Stomach (tissue), 4 donors: ENCODE results near the gene TM9SF2.

Source experiments
- EP300 ChIP-seq: sonication (generic); formaldehyde crosslinking; IDR thresholded peaks from one replicate; pipeline ENCODE4 v1.6.1; 2017; ENCODE audit warnings: antibody characterized with exemption
- POLR2A ChIP-seq, 4 donors: fragments of 450-650 bp; IDR thresholded peaks; one replicate each; pipeline ENCODE4 v1.6.1; 2016; ENCODE audit warnings: antibody characterized with exemption in 4 of 4, control low read depth in 2 of 4, mild to moderate bottlenecking in 1 of 4, moderate library complexity in 1 of 4
- POLR2AphosphoS5 ChIP-seq, 3 donors: sonication (generic); formaldehyde crosslinking; IDR thresholded peaks; one replicate each; pipeline ENCODE4 v1.6.1; 2016; ENCODE audit warnings: antibody characterized with exemption in 3 of 3
- TF ChIP-seq, protein P1 (sequence below), 7 experiments: fragments of 450-650 bp in 4 of 7; fragments of 200-600 bp in 3 of 7; sonication (generic) in 3 of 7; IDR thresholded peaks; one replicate each; pipeline ENCODE4 v1.5.1; 2016 to 2019; ENCODE audit warnings: antibody characterized with exemption in 7 of 7, control low read depth in 2 of 7, mild to moderate bottlenecking in 1 of 7

GRCh38 chr13:99589575-99589974 lies 88.3 kb downstream of the TM9SF2 start:
- TF ChIP-seq, protein P1, sequence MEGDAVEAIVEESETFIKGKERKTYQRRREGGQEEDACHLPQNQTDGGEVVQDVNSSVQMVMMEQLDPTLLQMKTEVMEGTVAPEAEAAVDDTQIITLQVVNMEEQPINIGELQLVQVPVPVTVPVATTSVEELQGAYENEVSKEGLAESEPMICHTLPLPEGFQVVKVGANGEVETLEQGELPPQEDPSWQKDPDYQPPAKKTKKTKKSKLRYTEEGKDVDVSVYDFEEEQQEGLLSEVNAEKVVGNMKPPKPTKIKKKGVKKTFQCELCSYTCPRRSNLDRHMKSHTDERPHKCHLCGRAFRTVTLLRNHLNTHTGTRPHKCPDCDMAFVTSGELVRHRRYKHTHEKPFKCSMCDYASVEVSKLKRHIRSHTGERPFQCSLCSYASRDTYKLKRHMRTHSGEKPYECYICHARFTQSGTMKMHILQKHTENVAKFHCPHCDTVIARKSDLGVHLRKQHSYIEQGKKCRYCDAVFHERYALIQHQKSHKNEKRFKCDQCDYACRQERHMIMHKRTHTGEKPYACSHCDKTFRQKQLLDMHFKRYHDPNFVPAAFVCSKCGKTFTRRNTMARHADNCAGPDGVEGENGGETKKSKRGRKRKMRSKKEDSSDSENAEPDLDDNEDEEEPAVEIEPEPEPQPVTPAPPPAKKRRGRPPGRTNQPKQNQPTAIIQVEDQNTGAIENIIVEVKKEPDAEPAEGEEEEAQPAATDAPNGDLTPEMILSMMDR (IDR thresholded peaks at IDR 0.05), result no peak
- TF ChIP-seq POLR2AphosphoS5 (IDR thresholded peaks at IDR 0.05) (no peak), POLR2A (IDR thresholded peaks at IDR 0.05) (no peak), EP300 (no peak)
